CD4-positive, alpha-beta T cell treated with Interleukin-17A for 1 hour (primary cell): ENCODE results near the gene TEAD2.
"Not testable (repeated sequence)": the region's sequence is repeated elsewhere in the genome, so short reads cannot be mapped to it uniquely, and the experiment has no call there.

Experiments used
- DNase-seq: peaks from one replicate; pipeline ENCODE4 v3.0.0-alpha.2; 2020

TEAD2 gene

DNA sequence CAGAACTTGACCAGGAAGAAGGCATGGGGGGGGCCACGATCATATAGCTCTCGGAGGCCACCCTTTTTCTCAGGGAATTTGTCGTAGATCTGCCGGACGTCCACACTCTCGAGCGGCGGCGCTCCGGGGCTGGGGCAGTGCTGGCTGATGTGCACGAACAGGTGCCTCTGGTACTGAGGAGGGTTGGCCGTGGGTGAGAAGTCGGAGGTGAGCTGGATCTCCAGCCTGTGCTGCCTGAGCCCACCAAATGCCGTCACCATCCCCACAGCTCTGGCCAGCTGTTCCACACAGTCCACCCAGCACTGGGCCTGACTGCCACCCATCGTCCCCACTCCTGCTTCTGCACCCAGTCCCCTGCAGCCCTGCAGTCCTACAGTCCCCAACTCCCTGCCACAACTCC lies 15.0 kb downstream of the TEAD2 start:
- DNase-seq: no peak

DNA sequence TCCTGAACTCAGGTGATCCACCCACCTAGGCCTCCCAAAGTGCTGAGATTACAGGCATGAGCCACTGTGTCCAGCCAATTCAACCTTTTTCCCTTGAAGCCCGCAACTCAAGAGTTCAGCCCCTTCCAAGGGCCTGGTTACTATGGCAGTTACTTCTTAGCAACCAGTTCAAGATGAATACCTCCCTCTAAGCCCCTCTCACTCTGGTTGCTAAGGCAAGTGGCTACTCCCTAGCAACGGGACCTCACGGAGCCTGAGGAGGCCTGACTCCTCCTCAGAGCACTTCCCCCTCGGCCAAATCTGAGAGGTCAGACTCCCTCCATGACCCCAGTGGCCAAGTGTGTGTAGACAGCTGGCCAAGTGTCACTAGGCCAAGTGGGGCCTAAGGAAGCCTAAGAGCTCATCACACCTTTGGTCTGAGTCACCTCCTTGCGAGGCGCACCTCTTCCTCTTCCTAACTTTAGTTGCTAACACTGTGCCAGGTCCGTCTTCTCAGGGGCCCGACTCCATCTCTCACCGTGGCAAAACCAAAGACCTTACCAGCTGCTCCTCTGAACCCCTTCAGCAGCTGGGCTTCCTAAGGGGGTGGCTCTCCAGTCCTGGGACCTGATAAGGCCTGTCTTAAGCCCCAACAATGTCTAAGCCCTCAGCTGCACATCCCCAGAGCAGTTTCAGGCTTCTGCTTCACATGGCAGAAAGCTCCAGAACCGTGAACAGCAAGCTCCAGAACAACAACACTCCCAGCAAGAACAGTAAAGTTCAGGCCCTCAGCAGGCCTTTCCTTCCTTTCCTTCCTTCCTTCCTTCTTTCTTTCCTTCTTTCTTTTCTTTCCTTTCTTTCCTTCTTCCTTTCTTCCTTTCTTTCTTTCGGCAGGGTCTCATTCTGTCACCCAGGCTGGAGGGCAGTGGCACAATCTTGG lies 17.5 kb downstream of the TEAD2 start:
- DNase-seq: no peak

DNA sequence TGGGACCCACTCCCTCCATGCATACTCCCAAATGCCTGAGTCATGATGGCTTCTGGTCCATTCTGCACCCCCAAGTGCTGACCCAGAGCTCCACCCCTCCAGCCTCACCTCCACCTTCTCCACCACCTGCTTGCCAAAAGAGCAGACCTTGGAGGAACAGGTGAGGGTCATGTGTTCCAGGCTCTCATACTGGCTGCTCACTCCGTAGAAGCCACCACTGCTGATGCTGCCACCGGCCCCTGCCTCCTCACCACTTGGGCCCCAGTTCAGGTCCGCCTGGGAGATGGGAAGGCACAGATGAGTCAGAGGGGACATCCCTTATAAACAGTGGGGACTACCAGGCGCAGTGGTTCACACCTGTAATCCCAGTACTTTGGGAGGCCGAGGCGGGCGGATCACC lies 19.1 kb downstream of the TEAD2 start:
- no peak for DNase-seq

DNA sequence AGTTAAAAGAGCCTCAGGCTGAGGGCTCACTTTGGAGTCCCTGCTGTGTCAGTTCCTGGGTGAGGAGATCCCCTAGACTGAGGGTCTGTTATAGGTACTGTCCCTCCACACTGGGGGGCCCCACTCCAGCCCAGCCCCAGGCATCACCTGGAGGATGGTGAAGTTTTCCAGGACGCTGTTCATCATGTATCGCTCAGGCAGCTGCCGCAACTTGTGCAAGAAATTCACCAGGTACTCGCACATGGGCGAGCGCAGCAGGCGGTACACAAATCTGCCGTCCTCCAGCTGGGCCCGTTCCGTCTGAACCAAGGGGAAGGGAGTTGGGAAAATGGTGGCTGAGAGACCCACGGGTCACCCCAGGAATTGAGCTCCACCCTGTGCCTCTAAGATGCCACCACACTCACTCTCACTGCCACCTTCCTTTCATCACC lies 19.9 kb downstream of the TEAD2 start:
- no peak for DNase-seq

DNA sequence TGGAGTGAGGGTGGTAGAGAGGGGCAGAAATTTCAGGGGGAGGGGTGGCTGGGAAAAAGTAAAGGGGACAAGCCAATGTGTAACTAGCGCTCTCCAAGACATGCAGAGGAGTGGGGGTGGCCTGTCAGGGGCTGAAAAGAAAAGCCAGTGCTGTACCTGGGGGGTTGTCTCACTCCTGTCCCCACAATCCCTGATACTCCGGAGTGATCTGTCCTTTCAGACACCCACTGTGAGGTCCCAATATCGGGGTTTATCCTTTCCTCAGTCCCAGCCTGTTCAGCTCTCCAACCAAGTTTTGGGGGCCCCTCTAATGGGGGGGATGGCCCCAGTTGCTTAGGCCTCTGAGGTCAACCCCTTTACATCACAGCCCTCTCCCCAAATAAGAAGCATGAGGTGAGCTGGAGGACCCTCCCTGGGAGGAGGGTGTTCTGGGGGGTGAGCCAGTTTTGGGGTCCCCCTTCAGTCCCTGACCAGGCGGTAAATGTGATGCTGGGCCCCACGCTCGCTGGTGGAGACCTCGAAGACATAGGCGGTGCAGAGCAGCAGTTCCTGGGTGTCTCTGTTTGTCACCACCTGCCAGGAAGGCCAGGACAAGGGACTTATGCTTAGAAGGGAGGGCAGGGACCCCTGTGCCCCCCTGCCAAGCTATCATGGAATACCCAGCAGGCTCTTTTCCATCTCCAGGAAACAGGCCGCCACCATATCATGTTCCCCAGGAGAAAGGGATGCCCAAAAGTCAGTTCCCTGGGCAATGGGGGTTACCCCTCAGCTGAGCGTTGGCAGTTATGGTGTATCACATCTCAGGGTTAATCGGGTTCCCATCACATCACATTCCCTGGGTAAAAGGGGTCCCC lies 21.1 kb downstream of the TEAD2 start:
- DNase-seq: no peak

DNA sequence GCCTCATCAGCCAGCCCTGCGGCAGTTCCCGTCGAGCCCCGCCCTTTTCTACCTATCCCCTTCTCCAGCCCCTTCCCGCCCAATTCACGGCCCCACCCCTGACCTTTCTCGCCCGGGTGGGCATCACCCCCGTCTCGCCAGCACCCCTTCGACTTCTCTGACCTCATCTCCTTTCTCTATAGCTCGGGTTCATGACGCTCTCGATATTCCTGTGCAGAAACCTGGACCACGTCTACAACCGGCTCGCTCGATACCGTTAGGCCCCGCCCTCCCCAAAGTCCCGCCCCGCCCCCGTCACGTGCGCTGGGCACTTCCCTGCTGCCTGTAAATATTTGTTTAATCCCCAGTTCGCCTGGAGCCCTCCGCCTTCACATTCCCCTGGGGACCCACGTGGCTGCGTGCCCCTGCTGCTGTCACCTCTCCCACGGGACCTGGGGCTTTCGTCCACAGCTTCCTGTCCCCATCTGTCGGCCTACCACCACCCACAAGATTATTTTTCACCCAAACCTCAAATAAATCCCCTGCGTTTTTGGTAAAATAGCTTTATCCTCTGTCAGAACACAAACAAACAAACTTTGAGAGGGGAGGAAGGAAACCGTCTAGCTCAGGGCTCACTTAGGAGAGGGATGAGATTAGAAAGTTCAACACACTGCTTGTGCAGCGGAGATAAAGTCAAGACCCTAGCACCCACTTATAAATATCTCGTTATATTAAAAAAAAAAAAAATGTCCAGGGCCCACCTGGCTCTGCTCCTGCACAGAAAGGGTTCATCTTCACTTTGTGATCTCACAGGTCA lies 21.9 kb downstream of the TEAD2 start:
- DNase-seq: peak; percentile 10

DNA sequence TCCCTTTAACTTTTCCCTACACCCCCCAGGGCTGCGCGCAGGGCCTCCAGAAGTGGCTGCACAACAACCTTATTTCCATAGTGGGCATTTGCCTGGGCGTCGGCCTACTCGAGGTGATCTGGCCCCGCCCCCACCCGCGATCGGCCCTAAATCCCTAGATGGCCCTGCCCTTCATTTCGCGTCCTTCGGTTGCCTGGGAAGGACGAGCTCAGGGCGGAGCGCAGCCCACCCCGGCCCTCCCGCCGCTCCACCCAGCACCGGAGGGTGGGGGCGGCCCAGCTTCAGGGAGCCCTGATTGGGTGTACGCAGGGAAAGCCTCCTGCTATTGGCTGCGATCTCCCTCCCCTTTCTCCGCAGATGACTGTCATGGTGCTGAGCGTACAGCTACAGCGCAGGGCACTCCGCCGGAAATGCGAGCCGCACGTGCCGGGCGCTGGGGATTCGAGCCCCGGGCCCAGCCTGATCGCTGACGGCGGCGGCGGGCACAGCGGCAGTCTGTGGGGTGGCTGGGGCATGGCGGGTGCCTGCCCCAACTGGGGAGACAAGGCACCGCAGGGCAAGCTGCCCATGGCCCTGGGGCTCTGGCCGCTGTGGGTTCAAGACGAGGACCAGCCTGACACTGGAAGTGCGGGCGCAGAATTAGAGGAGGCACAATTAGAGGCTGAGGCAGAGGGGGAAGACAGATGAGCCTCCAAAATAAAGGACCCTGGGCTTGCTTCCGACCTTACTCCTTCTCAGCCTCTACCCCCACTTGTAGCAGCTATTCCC lies 22.7 kb downstream of the TEAD2 start:
- DNase-seq: no peak

DNA sequence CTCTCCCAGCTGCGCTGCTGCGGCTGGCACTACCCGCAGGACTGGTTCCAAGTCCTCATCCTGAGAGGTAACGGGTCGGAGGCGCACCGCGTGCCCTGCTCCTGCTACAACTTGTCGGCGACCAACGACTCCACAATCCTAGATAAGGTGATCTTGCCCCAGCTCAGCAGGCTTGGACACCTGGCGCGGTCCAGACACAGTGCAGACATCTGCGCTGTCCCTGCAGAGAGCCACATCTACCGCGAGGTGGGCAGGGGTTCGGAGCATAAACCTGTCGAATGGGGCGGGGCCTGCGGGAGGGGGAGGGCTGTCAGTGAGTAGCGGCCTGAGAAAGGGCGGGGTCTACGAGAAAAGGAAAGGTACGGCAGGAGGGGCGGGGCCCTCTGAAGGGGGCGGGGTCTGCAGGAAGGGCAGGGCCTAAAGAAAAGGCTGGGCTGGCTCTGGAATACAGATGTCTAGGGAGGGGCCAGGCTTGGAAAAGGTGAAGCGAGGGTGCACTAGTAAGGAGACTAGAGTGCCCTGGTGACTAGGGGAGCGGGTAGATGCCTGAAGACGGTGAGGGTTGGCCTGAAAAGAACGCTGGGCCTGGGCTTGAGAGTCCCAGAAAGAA lies 23.4 kb downstream of the TEAD2 start:
- DNase-seq: peak; percentile 17

DNA sequence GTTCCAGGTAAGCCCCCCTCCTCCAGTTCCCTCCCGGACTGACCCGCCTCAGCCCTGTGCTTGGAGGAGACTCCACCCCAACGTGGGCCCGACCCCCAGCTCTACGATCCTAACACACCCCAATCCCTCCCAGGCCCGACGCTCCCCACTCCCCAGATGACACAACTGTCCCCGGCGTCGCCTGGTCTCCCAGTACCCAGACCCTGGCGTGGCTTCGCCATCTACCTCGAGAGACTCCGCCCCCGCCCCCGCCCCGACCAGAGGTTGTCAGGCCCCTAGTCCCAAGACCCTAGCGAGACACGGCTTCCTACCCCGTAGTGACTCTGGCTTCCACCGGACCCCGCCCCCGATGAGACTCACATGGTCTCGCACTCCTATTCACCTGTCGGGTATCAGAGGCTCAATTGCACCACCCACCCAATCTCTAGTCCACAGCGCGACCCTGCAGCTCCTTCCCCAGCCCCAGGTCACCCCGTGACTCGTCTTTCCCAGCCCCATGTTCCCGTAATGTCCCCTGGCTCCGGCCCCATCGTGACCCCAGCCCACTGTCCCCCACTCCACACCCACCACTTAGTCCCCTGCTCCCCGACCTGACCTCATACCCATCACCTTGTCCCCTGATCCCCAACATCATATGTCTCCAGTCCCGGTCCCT lies 24.1 kb downstream of the TEAD2 start:
- DNase-seq: no peak

DNA sequence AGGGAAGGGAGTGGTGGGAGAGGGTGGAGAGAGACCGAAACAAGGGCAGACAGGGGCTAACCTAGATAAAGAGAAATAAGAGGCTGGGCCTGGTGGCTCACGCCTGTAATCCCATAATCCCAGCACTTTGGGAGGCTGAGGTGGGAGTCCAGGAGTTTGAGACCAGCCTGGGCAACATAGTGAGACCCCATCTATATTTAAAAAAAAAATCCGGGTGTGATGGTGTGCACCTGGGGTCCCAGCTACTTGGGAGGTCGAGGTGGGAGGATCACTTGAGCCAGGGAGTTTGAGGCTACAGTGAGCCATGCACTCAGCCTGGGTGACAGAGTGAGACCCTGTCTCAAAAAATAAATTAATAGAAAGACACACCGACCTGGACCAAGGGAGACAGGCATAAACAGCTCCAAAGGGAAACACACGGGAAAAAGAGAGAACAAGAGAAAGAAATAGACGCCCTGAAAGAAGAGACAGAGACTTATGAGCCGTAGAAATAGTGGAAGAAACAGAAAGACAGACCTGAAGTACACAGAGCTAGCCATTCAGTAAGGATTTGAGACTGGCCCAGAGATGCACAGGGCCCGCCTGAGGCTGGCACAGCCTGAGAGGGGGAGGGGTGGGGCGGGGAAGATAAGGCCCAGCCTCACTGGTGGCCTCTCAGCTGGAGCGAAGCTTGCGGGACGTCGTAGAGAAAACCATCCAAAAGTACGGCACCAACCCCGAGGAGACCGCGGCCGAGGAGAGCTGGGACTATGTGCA lies 24.8 kb downstream of the TEAD2 start:
- no peak for DNase-seq

DNA sequence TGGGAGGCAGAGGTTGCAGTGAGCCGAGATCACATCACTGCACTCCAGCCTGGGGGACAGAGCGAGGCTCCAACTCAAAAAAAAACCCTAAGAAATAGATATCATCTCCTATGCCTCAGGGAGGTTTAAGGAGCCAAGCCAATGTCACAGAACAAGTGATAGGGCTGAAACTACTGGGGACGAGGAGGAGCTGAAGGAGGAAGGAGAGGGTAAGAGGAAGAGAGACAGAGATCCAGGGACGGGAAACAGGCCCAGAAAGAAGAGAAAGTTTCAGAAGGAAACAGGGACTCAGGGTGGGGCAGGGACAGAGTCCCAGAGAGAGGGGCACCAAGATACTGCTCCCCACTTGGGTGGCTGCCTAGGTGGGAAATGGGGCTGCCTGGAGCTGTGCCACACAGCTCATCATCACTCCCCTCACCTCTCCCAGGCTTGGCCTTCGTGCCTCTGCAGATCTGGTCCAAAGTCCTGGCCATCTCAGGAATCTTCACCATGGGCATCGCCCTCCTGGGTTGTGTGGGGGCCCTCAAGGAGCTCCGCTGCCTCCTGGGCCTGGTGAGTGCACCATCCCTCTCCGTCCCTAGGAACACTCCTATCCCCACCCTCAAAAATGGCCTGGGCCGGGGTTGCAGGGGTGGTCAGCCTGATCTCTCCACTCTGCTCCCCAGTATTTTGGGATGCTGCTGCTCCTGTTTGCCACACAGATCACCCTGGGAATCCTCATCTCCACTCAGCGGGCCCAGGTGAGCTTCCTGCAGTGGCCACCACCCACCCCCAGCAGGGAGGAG lies 25.5 kb downstream of the TEAD2 start:
- DNase-seq: no peak

DNA sequence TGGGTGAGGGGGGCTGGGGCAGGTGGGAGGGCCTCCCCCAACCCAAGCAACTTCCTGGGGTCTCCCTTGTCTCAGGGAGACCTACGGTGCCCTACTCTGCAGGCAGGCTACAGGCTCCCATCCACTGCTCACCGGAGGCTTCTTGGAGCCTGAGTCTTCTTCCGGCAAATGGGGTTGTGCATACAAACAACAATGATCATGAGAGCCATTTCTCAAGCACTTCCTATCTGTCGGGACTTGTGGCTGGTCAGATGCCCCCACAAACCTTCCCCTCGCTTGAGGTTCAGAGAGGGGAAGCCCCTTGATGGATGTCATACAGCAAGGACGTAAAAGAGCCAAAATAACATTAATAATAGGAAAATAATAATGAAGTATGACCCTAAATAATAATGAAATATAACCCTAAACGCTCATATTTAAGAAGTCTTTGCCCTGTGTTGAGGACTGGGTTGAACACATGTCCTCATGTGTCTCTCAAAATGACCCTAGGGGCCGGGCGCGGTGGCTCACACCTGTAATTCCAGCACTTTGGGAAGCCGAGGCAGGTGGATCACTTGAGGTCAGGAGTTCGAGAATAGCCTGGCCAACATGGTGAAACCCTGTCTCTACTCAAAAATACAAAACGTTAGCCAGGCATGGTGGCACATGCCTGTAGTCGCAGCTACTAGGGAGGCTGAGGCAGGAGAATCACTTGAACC lies 26.3 kb downstream of the TEAD2 start:
- peak; percentile 55 for DNase-seq

DNA sequence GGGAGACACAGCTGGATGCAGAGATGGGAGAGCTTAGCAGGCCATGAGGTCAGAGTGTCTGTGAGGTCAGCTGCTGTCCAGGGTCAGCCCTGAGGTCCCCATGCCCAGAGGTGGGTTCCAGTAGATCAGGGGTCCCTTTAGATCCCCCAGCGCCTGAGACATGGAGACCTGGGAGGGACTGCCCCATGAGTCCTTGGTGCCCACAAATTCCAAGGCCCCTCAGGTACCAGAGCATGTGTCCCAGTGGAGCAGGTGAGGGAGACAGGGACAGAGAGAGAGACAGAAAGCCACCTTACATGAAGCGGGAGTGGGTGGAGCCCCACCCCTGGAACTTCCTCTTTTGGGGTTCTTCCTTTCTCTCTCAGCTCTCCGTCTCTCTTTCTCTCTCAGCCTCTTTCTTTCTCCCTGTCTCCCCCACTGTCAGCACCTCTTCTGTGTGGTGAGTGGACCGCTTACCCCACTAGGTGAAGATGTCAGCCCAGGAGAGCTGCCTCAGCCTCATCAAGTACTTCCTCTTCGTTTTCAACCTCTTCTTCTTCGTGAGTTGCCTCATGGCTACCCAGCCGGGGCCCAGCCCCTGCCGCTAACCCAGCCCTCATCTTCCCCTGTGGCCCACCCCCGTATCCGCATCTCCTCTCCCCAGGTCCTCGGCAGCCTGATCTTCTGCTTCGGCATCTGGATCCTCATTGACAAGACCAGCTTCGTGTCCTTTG lies 27.0 kb downstream of the TEAD2 start, which contains the start of gene CD37:
Gene CD37 (plus strand): TSS at position 336 of the 713 bp plus-strand sequence. CDS start 135 bp downstream, at position 471.
- DNase-seq: peak; percentile 58

DNA sequence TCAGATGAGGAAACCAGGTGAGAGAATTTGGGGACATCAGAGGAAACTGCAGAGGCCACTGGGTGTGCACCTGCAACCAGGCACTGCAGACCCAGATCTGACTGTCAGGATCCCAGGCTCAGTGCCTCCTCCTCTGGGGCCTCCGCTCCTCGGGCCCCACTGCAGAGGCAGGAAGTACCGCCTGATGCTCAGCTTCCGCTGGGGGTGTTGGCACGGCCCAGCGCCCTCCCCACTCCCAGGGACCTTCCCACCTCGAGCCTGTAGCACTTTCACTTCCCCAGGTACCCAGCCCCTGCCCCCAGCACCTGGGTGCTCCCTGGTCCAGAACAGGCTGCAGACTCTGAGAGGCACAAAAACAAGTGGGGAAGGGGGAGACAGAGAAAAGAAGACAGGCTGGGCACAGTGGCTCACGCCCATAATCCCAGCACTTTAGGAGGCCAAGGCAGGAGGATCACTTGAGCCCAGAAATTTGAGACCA lies 28.4 kb downstream of the TEAD2 start:
- DNase-seq: peak; percentile 73

DNA sequence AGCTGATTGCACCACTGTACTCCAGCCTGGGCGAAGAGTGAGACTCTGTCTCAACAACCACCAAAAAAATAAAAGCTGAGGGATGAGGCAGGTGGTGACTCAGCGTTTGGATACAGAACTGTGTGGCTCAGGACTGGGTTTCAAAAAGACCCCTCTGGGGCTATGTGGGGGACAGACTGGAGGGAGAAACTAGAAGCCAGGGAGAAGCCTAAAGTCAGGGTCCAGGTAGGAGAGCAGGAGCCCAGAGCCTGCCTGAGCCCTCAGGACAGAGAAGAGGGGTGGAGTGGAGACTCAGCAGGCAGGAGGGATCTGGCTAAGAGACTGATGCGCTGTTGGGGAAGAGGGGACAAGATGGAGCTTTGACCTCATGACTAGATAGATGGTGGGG lies 28.8 kb downstream of the TEAD2 start:
- DNase-seq: no peak

DNA sequence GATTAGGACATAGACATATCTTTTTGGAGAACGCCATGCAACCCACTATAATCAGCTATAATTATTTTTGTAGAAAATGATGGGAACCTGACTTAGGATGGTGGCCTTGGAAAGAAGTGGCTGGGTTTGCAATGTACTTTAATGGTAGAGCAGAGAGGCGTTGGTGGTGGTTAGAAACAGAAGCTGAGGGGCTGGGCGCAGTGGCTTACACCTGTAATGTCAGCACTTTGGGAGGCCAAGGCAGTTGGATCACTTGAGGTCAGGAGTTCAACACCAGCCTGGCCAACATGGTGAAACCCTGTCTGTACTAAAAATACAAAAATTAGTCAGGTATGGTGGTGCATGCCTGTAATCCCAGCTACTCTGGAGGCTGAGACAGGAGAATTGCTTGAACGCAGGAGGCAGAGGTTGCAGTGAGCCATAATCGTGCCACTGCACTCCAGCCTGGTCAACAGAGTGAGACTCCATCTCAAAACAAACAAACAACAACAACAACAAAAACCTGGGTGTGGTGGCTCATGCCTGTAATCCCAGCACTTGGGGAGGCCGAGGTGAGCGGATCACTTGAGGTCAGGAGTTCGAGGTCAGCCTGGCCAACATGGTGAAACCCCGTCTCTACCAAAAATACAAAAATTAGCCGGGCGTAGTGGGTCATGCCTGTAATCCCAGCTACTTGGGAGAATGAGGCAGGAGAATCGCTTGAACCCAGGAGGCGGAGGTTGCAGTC lies 29.4 kb downstream of the TEAD2 start:
- not testable (repeated sequence) for DNase-seq

DNA sequence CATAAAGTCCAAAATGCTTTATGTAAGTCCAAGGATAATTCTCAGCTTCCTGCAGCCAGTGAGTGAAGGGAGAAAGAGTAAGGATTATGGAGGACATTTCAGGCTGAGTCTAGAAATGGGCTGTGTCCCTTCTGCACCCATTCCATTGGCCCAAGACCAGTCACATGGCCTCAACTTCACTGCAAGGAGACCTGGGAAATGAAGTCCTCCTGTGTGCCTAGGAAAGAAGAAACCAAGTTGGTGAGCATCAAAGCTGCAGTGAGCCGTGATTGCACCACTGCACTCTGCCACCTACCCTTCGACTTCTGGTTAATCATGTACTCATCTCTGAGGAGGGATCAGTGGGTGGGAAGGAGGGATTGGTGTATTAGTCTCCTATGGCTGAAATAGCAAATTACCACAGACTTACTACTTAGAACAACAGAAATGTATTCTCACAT lies 30.6 kb downstream of the TEAD2 start:
- DNase-seq: peak; percentile 82
